A549 (cell line): ENCODE measurements around the gene SFXN1.

ENCODE experiments used
- CEBPB ChIP-seq, 2 experiments: fragments of >200 bp in 1 of 2; sonication (Bioruptor Twin) in 1 of 2; formaldehyde crosslinking in 1 of 2; IDR thresholded peaks; 2 replicates each; pipeline ENCODE4 v1.6.1; 2012 to 2016
- EP300 ChIP-seq, 2 experiments: fragments of >200 bp; sonication (Bioruptor Twin); formaldehyde crosslinking; IDR thresholded peaks; 2 replicates in 1 of 2; 3 replicates in 1 of 2; pipeline ENCODE4 v1.6.1; 2016 to 2017
- MYC ChIP-seq: IDR thresholded peaks from 2 replicates; pipeline ENCODE4 v1.6.1; 2012; ENCODE audit warnings: mild to moderate bottlenecking, inconsistent platforms, low read length, improper control_type of control experiment, borderline replicate concordance
- PHF8 ChIP-seq: fragments of 200-600 bp; sonication (generic); IDR thresholded peaks from 2 replicates; pipeline ENCODE4 v1.6.1; 2016; ENCODE audit warnings: low read depth, mild to moderate bottlenecking, antibody characterized with exemption, moderate library complexity, borderline replicate concordance
- POLR2A ChIP-seq: IDR thresholded peaks from 2 replicates; pipeline ENCODE4 v1.6.1; 2012; ENCODE audit warnings: mild to moderate bottlenecking, low read length
- ZNF302 ChIP-seq: fragments of 250-450 bp; sonication (Bioruptor Pico); IDR thresholded peaks from 2 replicates; pipeline ENCODE4 v1.9.0; 2021; ENCODE audit warnings: inconsistent platforms, mild to moderate bottlenecking, moderate library complexity
- TF ChIP-seq, protein P1 (sequence below): fragments of >200 bp; sonication (Bioruptor Twin); formaldehyde crosslinking; IDR thresholded peaks from 3 replicates; pipeline ENCODE4 v1.5.1; 2016

DNA sequence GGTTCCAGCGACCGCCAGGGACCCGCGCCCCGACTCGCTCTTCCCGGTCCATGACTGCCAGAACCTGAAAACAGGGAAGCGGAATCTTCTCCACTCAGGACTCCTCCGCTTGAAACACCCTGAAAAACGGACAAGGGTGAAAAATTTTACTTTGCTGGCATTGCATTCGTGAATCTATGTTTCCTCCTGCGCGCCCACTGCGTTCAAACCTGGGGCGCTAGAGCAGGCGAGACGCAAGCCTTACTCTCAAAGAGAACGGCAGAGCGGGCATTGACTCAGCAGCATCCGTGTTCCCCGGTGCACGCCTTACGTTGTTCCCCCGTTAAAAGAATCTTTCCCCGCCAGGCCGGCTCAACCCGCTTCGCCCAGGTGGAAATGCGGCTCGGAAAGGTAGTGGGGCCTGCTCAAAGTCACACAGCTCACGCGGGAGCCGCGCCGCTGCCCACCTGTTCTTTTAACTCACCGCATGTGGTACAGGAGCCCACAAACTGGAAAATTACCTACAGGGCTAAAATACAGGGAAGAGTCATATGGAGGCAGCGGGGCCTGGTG is 33.4 kb upstream of the SFXN1 start:
- no peak for TF ChIP-seq EP300 (IDR thresholded peaks at IDR 0.05)
- TF ChIP-seq CEBPB (IDR thresholded peaks at IDR 0.05): no peak
- TF ChIP-seq, protein P1, sequence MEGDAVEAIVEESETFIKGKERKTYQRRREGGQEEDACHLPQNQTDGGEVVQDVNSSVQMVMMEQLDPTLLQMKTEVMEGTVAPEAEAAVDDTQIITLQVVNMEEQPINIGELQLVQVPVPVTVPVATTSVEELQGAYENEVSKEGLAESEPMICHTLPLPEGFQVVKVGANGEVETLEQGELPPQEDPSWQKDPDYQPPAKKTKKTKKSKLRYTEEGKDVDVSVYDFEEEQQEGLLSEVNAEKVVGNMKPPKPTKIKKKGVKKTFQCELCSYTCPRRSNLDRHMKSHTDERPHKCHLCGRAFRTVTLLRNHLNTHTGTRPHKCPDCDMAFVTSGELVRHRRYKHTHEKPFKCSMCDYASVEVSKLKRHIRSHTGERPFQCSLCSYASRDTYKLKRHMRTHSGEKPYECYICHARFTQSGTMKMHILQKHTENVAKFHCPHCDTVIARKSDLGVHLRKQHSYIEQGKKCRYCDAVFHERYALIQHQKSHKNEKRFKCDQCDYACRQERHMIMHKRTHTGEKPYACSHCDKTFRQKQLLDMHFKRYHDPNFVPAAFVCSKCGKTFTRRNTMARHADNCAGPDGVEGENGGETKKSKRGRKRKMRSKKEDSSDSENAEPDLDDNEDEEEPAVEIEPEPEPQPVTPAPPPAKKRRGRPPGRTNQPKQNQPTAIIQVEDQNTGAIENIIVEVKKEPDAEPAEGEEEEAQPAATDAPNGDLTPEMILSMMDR: no peak
- no peak for TF ChIP-seq POLR2A
- TF ChIP-seq MYC: no peak
- TF ChIP-seq ZNF302 (CRISPR knock-in tag): no peak
- no peak for TF ChIP-seq PHF8
